CD14-positive monocyte (primary cell): ENCODE data around the gene MEF2B. TPM values are rescaled to one million over a fixed set of nuclear protein-coding genes. Genes with fewer than 3 reads are reported as not detected.

Experiments used
- DNase-seq, 3 donors: peaks; one replicate each; pipeline ENCODE4 v3.0.0-alpha.2; 2011 to 2022
- H2AFZ ChIP-seq: 2 replicates; pipeline ENCODE4 v1.6.0; 2012; ENCODE audit warnings: mild to moderate bottlenecking, low read depth, low read length, inconsistent platforms; ENCODE audit not compliant: insufficient read depth, poor library complexity, severe bottlenecking
- H3K27ac ChIP-seq, 2 donors: 1 replicate in 1 of 2; 2 replicates in 1 of 2; pipeline ENCODE4 v1.5.1; 2012 to 2013; ENCODE audit warnings: low read length in 2 of 2, control low read depth in 1 of 2, inconsistent platforms in 1 of 2, low read depth in 1 of 2, mild to moderate bottlenecking in 1 of 2
- H3K27me3 ChIP-seq, 2 donors: one replicate each; pipeline versions ENCODE4 v1.6.0 to v1.6.1; 2011 to 2013; ENCODE audit warnings: low read length in 2 of 2; ENCODE audit not compliant: control insufficient read depth in 2 of 2, insufficient read depth in 2 of 2
- H3K36me3 ChIP-seq, 2 donors: replicated peaks in 1 of 2; 1 replicate in 1 of 2; 2 replicates in 1 of 2; pipeline versions ENCODE4 v1.5.1 to v1.6.1; 2012 to 2013; ENCODE audit warnings: low read length in 2 of 2, control low read depth in 1 of 2, inconsistent platforms in 1 of 2, mild to moderate bottlenecking in 1 of 2; ENCODE audit not compliant: insufficient read depth in 2 of 2, control insufficient read depth in 1 of 2
- H3K4me1 ChIP-seq, 2 donors: 1 replicate in 1 of 2; 2 replicates in 1 of 2; pipeline versions ENCODE4 v1.5.1 to v1.6.1; 2012 to 2013; ENCODE audit warnings: low read length in 2 of 2, control low read depth in 1 of 2, inconsistent platforms in 1 of 2, mild to moderate bottlenecking in 1 of 2, moderate library complexity in 1 of 2; ENCODE audit not compliant: insufficient read depth in 2 of 2, control insufficient read depth in 1 of 2
- H3K4me2 ChIP-seq: replicated peaks from 2 replicates; pipeline ENCODE3; 2012; ENCODE audit warnings: low read length, moderate library complexity, mild to moderate bottlenecking; ENCODE audit not compliant: poor library complexity, severe bottlenecking; ENCODE audit errors: extremely low read depth
- H3K4me3 ChIP-seq, 3 experiments: fragments of 200-600 bp in 1 of 3; sonication (generic) in 1 of 3; replicated peaks in 1 of 3; 1 replicate in 2 of 3; 2 replicates in 1 of 3; pipeline ENCODE4 v1.5.1; 2011 to 2013; ENCODE audit warnings: low read length in 3 of 3, mild to moderate bottlenecking in 3 of 3, control low read depth in 2 of 3, low read depth in 2 of 3, inconsistent platforms in 1 of 3, moderate library complexity in 1 of 3
- H3K79me2 ChIP-seq: 2 replicates; pipeline ENCODE4 v1.6.0; 2012; ENCODE audit warnings: mild to moderate bottlenecking, control low read depth, inconsistent platforms, low read length, moderate library complexity; ENCODE audit not compliant: insufficient read depth
- H3K9ac ChIP-seq: 2 replicates; pipeline ENCODE4 v1.6.0; 2017; ENCODE audit warnings: low read length, mild to moderate bottlenecking; ENCODE audit not compliant: insufficient read depth, poor library complexity, severe bottlenecking
- H3K9me3 ChIP-seq, 2 donors: replicated peaks in 1 of 2; 1 replicate in 1 of 2; 2 replicates in 1 of 2; pipeline versions ENCODE4 v1.5.1 to v1.6.1; 2012 to 2013; ENCODE audit warnings: low read length in 2 of 2, control low read depth in 1 of 2; ENCODE audit not compliant: control insufficient read depth in 1 of 2, insufficient read depth in 1 of 2
- H4K20me1 ChIP-seq: 2 replicates; pipeline ENCODE4 v1.6.0; 2012; ENCODE audit warnings: mild to moderate bottlenecking, low read length, control low read depth, moderate library complexity; ENCODE audit not compliant: insufficient read depth
- H3K27ac Mint-ChIP-seq, 7 donors: one replicate each; pipeline ENCODE4 v1.8.0; 2020; ENCODE audit warnings: mild to moderate bottlenecking in 7 of 7, mixed read lengths in 7 of 7, moderate library complexity in 6 of 7, inconsistent platforms in 2 of 7
- H3K27me3 Mint-ChIP-seq, 3 donors: one replicate each; pipeline ENCODE4 v1.8.0; 2021 to 2022; ENCODE audit warnings: low read depth in 3 of 3, mild to moderate bottlenecking in 3 of 3, mixed read lengths in 3 of 3, moderate library complexity in 3 of 3, inconsistent platforms in 1 of 3
- H3K36me3 Mint-ChIP-seq, 2 donors: one replicate each; pipeline ENCODE4 v1.8.0; 2020; ENCODE audit warnings: mixed read lengths in 2 of 2, inconsistent platforms in 1 of 2, mild to moderate bottlenecking in 1 of 2
- H3K4me1 Mint-ChIP-seq: one replicate; pipeline ENCODE4 v1.8.0; 2020; ENCODE audit warnings: mild to moderate bottlenecking, mixed read lengths
- H3K4me3 Mint-ChIP-seq, 2 donors: one replicate each; pipeline ENCODE4 v1.8.0; 2020; ENCODE audit warnings: mild to moderate bottlenecking in 2 of 2, mixed read lengths in 2 of 2, moderate library complexity in 1 of 2
- H3K9me3 Mint-ChIP-seq, 7 donors: one replicate each; pipeline ENCODE4 v1.8.0; 2020 to 2022; ENCODE audit warnings: mixed read lengths in 7 of 7, mild to moderate bottlenecking in 6 of 7, moderate library complexity in 6 of 7, inconsistent platforms in 2 of 7
- whole genome bisulfite sequencing: methylation state at CpG from one replicate; pipeline ENCODE4 v1.1.5; 2013; ENCODE audit warnings: missing lambda C conversion rate; ENCODE audit not compliant: insufficient coverage; 5-methylcytosine and 5-hydroxymethylcytosine counted together
- intact Hi-C, 2 donors: fragments of 100-400 bp; cut with micrococcal nuclease; formaldehyde crosslinking; loops; one replicate each; pipeline versions ENCODE4 v1.15.0 to v1.15.1; 2023
- polyA plus RNA-seq, 3 donors: library from polyadenylated mRNA; depleted of rRNA in 1 of 3; unstranded in 2 of 3; stranded (reverse) in 1 of 3; fragments of 300-500 nt in 2 of 3; fragments of >200 nt in 1 of 3; fragmentation: Illumina TruSeq in 2 of 3; gene quantifications; 1 replicate in 2 of 3; 2 replicates in 1 of 3; pipeline ENCODE4 v1.2.3, GENCODE V29; 2012 to 2021
- TF ChIP-seq, protein P1 (sequence below): fragments of 200-600 bp; IDR thresholded peaks from one replicate; pipeline ENCODE4 v1.8.0; 2022; ENCODE audit warnings: antibody characterized with exemption, mild to moderate bottlenecking

The MEF2B gene
- polyA plus RNA-seq, 3 donors: 0.15 to 1.8 (median 0.30) TPM

DNA sequence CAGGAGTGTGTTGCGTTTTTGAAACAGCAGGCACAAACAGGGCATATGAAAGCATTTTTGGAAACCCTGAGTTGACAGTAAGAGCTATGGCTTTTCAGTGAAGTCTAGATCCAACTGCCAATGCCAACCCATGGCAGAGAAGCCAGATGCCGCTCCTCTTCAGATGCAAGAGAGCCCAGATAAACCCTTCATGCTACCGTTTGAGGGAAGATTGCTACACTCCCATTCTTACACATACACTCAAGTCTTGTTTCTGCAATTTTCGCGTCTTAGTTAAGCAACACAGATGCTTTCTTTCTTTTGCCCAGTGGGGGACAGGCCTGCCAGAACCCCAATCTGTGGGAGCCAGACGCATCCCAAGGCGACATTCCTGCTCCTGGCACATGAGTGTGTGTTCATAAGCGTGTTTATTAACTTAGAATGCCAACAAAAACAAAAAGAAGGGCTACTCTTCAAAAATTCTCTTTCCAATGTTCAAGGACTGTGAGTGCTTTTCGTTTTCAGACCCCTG lies 11.5 kb upstream of the MEF2B start:
- H3K4me3 Mint-ChIP-seq: no peak overlapping the region

DNA sequence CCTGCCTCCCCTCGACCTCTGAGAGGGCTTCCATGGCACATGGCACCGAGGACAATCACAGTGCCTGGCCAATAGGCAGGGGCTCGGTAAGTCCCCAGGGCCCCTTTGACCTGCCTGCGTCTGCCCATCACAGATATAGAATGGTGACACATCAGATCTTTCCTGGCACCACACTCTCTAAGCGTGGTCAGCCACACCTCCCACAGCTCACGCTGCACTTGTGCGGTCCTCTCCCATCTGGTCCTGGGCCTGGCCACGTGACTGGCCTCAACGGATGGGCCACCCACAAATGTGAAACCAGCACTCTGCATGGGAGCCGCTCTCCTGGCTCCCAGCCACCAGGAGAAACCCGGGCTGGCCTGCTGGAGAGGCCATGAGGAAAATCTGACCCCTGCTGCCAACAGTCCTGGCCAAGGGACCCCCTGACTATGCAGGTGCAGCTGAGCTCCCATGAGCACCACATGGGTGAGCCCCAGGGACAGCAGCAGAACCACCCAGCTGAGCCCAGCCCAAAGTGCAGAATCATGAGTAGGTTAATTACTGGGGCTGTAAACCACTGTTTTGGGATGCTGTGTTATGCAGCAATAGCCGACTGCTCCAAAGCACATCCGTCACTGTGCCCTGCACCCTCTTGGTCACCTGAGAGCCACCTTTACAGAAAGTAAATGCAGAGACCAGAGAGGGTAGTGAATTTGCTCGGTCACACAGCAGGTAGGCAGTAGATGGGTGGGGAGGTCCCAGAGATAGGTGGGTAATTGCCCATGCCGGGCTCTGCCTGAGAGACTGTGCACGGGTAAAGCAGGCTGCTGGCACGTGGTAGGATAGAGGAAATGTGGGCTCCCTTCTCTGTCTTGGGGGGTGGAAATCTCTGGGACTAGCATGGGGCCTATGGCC lies 9.7 kb upstream of the MEF2B start:
- H3K27me3 Mint-ChIP-seq: no peaks in the 10 kb centered on the region
- no peak overlapping the region for H3K4me2 ChIP-seq
- H3K36me3 Mint-ChIP-seq: peaks cover 50 to 80% of the 10 kb centered on the region in 2 donors
- H3K4me1 Mint-ChIP-seq: no peaks in the 10 kb centered on the region
- no peak overlapping the region for H3K27ac ChIP-seq
- no peak overlapping the region for H3K4me3 ChIP-seq
- H3K9me3 ChIP-seq: no peaks in the 10 kb centered on the region
- H4K20me1 ChIP-seq: peaks cover 16% of the 10 kb centered on the region
- no peak for DNase-seq
- intact Hi-C loops: no loop called here
- H2AFZ ChIP-seq: no peak overlapping the region
- H3K9me3 Mint-ChIP-seq: peaks cover 0 to 3% (median 0%) of the 10 kb centered on the region in 7 donors
- peak overlapping the region in 1 of 7 donors; percentile 2 for H3K27ac Mint-ChIP-seq
- H3K9ac ChIP-seq: no peak overlapping the region
- TF ChIP-seq, protein P1, sequence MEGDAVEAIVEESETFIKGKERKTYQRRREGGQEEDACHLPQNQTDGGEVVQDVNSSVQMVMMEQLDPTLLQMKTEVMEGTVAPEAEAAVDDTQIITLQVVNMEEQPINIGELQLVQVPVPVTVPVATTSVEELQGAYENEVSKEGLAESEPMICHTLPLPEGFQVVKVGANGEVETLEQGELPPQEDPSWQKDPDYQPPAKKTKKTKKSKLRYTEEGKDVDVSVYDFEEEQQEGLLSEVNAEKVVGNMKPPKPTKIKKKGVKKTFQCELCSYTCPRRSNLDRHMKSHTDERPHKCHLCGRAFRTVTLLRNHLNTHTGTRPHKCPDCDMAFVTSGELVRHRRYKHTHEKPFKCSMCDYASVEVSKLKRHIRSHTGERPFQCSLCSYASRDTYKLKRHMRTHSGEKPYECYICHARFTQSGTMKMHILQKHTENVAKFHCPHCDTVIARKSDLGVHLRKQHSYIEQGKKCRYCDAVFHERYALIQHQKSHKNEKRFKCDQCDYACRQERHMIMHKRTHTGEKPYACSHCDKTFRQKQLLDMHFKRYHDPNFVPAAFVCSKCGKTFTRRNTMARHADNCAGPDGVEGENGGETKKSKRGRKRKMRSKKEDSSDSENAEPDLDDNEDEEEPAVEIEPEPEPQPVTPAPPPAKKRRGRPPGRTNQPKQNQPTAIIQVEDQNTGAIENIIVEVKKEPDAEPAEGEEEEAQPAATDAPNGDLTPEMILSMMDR: no peak
- no peaks in the 10 kb centered on the region for H3K27me3 ChIP-seq
- peaks cover 50 to 76% of the 10 kb centered on the region in 2 donors for H3K36me3 ChIP-seq
- peaks cover 1% of the 10 kb centered on the region for H3K79me2 ChIP-seq
- 91% methylated on average over 15 of the region's 17 CpGs for WGBS
- H3K4me1 ChIP-seq: no peaks in the 10 kb centered on the region
- H3K4me3 Mint-ChIP-seq: no peak overlapping the region

More for the DNA sequence above, 11.5 kb upstream of the MEF2B start:
- peaks cover 54 to 79% of the 10 kb centered on the region in 2 donors for H3K36me3 ChIP-seq
- TF ChIP-seq, protein P1: no peak
- H3K27me3 ChIP-seq: no peaks in the 10 kb centered on the region
- peak overlapping the region in 3 of 7 donors; percentile 12 to 65 (median 33) for H3K27ac Mint-ChIP-seq
- intact Hi-C loops: no loop called here
- peaks cover 7 to 15% (median 7%) of the 10 kb centered on the region in 7 donors for H3K9me3 Mint-ChIP-seq
- WGBS: 77% methylated on average over 6 of the region's 9 CpGs
- no peak overlapping the region for H3K27ac ChIP-seq
- H3K9ac ChIP-seq: no peak overlapping the region
- peaks cover 7 to 9% of the 10 kb centered on the region in 2 donors for H3K9me3 ChIP-seq
- no peaks in the 10 kb centered on the region for H3K27me3 Mint-ChIP-seq
- H2AFZ ChIP-seq: no peak overlapping the region
- H3K79me2 ChIP-seq: peaks cover 15% of the 10 kb centered on the region
- H4K20me1 ChIP-seq: peaks cover 19% of the 10 kb centered on the region
- DNase-seq: no peak
- no peak overlapping the region for H3K4me3 ChIP-seq
- peaks cover 57 to 89% of the 10 kb centered on the region in 2 donors for H3K36me3 Mint-ChIP-seq
- peaks cover 5% of the 10 kb centered on the region for H3K4me1 Mint-ChIP-seq
- no peak overlapping the region for H3K4me2 ChIP-seq
- peaks cover under 1% of the 10 kb centered on the region in 2 donors for H3K4me1 ChIP-seq
